Measurements from ENCODE around the gene NR0B2.

DNA sequence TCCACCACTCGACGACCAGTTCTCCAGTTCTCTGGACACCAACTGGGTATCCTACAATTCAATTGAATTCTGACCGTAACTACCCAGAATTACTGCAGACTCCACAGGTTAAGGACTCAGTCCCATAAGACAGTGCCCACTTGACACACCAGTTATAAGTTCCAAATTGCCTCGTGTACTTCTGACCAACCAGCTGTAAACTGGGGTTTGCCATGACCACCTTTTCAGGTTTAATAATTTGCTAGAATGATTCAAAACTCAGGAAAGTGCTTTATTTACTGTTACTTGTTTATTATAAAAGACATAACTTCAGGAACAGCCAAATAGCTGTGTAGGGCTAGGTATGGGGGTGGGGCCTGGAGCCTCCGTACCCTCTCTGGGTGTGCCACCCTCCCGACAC is 23.0 kb upstream of the NR0B2 start:
- TF ChIP-seq, protein P1, sequence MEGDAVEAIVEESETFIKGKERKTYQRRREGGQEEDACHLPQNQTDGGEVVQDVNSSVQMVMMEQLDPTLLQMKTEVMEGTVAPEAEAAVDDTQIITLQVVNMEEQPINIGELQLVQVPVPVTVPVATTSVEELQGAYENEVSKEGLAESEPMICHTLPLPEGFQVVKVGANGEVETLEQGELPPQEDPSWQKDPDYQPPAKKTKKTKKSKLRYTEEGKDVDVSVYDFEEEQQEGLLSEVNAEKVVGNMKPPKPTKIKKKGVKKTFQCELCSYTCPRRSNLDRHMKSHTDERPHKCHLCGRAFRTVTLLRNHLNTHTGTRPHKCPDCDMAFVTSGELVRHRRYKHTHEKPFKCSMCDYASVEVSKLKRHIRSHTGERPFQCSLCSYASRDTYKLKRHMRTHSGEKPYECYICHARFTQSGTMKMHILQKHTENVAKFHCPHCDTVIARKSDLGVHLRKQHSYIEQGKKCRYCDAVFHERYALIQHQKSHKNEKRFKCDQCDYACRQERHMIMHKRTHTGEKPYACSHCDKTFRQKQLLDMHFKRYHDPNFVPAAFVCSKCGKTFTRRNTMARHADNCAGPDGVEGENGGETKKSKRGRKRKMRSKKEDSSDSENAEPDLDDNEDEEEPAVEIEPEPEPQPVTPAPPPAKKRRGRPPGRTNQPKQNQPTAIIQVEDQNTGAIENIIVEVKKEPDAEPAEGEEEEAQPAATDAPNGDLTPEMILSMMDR (IDR thresholded peaks at IDR 0.05; ENCODE audit: low read depth, low read length, poor library complexity, severe bottlenecking), result no peak
- TF ChIP-seq EZH2phosphoT487 (IDR thresholded peaks at IDR 0.05; ENCODE audit: borderline replicate concordance, low read length), result no peak

All from DOHH2 (cell line).